NCI-H446 treated with DMSO at 0.1 percent for 48 hours (cell line): ENCODE measurements around the gene EXOC6.

ENCODE experiments used
- DNase-seq: peaks from one replicate; lab custom pipeline; 2025; lab: John Stamatoyannopoulos, UW

The EXOC6 gene

DNA sequence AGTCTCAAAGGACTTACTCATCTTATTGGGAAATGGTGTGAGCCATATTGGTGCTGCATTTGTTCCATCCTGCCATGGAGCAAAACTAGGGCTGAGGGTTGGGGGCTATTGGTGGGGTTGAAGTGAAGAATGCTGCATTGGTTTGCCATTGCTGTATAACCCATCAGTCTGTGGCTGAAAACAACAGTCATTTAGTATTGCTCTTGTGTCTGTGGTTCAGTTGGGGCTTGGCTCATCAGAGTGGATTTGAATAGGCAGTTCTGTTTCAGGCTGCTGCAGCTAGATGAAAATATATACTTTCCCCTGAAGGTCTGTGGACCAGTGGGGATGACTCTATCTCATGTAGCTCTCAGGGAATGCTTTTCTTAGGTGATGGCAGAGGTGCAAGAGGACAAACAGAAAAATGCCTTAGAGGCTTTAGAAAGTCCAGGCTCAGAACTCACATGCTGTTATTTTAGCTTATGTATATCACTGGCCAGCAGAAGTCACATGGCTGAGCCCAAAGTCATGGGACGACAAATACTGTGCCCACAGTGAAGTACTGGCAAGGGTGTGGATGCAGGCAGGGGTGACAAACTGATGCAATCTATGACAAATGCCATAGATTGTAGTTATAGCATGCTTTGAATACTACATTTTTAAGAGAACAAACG lies 15.2 kb upstream of the EXOC6 start:
- DNase-seq, result no peak

DNA sequence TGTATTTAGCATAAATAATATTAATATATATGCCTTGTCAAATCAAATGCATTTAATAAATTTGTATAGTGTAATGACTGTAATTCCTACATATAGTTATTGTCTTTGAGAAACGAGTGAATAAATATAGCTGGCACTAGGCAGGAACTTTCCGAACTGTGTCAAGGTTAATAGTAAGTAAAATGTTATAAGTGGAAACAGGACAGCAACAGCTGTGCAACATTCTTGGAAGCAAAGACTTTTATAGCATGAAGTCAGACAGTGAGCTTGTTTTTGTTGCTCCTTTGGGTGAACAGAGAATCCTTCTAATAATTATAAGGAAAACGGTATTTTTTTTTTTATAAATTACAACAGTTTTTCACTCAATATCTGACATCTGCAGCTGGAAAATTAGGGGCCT lies 14.0 kb upstream of the EXOC6 start:
- no peak for DNase-seq

DNA sequence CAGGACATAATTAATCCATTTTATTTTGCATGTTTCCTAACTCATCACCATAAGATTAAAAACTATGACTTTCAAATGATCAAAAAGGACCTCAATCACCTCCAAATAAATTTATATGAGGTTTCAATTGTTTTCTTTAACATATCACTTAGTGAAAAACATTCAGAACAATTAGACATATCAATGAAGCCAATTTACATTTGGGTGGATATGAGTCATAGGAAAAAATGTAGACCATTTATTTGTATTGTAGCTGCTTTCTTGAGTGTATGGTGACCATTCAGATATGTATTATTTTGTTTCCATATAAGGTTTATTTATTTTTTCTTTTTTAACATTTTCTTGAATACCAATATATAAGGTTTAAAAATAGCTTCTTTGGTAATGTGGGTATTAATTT lies 13.3 kb upstream of the EXOC6 start:
- DNase-seq, result no peak

DNA sequence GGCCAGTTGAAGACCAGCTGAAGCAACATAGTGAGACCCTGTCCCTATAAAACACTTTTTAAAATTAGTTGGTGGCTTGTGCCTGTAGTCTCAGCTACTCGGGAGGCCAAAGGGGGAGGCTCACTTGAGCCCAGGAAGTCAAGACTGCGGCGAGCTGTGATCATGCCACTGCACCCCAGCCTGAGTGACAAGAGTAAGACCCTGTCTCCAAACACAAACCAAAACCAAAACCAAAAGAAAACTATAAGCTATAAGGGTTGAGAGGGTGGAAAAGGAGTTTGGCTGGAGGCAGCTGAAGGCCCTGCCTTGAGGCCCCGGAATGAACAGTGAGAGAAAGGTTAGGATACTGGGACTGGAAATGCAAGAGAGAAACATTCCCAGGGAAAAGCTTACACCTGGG lies 10.9 kb upstream of the EXOC6 start:
- DNase-seq, result no peak

DNA sequence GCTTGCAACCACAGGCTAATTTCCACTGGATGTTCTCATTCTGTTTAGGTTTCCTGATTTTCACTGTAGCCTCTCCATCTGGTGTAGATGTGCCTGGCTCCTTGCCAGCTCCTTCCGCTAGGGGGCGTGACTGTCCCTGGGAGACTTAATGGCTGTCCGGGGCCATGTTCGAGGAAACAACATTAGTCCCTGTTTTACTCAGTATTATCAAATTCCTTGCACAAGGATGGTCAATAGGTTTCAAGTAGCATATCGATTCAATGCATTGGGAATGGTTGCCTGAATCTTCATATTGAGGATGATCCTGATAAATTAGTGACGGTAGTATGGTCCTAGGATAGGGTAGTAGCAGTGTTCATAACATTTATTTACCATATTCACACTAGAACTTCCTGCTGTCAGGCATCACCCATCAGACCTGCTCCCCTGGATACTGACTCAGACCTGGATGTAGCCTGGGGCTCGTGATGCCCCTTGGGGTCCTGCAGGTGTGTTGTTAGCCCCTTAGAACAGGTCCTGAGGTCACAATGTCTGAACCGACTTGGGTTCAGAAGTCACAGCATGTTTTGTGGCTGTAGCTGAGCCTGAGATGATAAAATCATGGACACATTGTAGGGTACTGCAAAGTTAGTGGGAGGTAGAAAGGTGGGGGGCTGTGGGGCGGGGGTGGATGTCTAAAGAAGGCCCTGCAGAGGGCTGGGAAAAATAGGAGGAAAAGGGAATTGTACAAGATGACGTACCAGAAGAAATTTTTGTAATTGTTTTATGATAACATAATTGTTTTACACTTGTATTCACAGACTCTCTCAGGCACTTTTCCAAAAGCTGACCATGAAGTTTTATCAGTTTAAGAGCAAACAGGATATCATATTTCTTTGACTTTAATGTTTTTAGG lies 8.9 kb upstream of the EXOC6 start:
- DNase-seq, result no peak

DNA sequence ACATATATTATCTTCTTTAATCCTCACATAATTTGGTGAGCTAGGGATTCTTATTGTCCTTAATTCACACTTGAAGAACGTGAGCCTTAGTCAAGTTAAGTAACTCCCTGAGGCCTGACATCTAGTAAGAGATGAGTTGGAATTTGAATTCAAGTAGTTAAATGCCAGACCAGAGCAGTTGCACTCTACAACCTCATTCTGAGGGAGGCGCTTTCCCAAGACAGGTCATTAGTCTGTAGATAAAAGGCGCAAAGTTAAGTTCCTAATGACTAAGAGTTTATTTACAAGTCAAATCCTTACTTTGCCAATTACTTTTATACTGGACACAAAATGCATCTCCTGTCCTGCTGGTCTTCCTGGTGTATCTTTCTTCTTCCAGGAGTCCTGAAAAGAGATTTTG lies 3.6 kb upstream of the EXOC6 start:
- no peak for DNase-seq

DNA sequence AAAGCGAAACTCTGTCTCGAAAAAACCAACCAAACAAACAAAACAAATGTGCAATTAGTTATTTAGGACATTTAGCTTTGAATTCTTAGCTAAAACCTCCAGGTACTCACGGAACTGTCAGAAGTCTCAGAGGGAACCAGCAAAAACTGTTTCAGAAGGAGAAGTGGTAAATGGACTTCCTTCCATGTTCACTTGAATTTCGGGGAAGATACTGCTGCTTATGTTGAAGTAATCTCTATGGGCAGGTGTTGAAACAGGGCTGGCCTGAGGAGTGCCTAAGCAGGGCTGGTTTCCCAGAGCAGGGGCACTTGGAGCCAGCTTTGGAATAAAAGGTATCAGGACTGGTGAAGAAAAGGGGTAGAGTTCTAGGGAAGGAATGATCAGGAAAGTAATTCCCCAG lies 2.4 kb upstream of the EXOC6 start:
- no peak for DNase-seq

DNA sequence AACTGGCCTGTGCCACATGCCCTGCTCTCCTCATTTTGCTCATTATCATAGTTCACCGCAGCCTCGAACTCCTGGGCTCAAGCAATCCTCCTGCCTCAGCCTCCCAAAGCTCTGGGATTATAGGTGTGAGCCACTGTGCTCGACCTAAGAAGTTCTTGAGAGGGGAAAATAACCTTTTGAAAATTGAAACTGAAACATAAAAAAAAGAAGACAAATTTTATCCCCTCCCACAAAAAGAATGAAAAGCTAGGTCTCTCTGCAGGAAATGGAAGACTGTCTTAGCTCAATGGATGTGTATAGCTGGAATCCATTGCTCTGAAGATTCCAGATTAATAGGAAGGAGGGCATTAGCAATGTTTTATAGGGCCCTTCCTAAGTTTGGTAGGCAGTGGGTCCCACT lies 2.0 kb upstream of the EXOC6 start:
- no peak for DNase-seq

DNA sequence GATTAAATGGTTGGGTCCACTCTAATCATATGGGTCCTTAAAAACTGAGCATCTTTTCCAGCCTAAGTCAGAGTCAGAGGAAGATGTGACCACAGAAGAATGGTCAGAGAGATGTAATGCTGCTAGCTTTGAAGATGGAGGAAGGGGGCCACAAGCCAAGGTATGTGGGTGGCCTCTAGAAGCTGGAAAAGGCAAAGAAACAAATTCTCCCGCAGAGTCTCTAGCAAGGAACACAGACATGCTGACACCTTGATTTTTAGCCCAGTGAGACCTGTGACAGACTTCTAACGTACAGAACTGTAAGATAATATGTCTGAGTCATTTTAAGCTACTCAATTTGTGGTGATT lies 1.5 kb upstream of the EXOC6 start:
- DNase-seq, result no peak

DNA sequence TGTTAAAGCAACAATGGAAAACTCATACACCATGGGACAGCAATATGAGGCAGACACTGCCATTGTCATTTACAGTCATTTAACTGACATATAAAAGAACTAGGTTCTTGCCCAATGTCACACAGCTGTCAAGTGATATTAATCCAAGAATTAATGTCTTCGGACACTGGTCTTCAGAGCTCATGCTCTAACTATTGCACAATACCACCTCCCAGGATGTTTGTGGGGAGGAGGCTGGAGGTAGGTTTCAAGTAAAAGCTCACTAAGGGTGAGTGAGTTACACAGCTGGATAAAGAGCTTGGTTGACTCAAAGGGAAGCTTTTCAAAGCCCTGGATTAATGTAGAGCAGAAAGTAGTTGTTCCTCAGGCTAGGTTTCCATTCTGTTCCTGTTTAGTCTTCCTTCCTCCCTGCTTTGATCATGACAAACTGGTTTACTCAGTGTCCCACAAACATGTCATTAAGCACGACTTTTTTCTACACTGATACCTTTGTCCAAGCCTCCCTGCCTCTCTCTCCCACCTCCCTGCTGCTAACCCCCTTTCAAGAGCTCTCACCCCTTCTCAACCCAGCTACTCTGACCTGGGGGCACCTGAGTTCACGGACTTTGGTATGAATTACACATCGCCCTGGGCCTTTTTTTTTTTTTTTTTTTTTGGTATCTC lies 987 bp upstream of the EXOC6 start:
- DNase-seq, result no peak

DNA sequence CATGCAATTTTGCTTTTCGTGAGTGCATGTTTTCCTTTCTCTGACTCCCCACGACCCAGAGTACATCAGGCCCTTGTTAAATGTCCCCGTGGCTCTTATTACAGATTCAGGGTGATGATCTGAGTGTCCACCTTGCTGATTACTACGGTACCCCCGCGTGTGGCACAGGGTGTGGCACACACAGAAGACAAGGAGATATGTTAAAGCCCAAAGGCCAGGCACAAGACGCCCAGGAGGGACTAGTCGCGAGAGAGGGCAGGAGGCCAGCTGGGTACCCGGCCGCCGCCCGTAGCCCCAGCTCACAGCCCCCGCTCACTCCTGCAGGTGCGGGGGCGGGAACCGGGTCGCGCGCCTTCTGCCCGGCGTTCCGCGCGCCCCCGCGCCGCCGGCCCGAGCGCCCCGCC lies 281 bp upstream of the EXOC6 start:
- no peak for DNase-seq

DNA sequence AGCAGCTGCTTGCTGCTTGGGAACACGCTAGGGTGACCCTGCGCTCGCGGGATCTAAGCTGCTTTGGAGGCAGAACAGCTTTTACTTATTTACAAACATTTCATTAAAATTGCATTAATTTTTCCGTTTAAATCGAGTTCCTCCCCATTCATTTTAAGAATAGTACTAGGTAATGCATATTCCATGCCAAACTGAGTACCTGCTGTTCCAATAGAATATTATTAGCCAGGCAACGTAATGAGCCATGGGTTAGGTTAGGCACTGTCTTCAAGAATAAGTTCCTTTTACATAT lies 860 bp downstream of the EXOC6 start:
- DNase-seq, result no peak

DNA sequence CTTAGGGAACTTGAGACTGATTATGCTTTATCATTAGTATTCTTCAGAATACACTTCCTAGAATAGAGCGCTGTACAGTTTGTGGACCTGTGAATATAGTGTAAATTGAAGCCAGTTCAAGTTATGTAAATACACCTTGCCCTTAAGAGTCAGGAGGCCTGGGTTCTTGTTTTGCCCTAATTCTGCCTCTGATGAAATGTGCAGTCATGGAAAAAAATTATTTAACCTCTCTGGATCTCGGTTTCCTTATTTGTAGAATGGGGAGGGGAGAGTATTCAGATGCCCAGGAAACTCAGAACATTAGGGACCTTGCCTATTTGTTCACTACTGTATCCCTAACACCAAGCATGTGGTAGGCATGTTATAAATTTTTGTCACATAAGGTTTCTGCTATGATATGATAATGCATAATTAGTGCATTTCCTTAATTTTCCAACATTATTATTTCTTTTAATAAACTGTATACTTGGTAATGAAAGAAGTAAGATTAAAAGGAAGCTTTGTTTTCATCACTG lies 1.3 kb downstream of the EXOC6 start:
- DNase-seq, result no peak

DNA sequence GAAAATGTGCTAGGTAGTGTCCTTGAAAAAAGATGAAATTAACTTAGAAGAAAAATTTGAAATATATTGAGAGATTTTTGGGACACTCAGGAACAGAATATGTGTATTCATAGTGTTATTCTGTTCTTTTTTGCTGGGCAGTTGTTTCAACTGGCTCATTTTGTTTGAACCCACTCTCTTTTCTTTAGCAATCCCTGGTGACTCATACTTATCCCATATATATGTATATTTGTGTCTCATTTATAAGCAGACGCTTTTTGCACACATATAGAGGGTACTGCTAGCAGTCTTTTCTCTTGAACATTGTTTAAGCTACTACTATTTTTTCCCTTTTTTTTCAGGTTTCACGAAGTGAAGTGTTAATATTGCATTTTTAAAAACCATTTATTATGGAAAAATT lies 1.9 kb downstream of the EXOC6 start:
- no peak for DNase-seq

DNA sequence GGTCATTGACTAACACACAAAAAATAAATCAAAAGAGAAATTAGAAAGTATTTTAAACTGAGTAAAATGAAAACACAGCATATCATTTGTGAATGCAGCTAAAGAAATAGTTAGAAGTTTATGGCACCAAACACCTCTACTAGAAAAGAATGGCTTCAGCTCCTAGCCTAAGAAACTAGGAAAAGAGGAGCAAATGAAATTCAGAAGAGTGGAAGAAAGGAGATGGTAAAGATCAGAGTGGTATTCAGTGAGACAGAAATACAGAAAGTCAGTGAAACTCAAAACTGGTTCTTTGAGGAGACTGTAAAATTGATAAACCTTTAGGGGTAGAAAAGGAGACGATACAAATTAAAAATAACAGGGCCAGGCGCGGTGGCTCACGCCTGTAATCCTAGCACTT lies 2.7 kb downstream of the EXOC6 start:
- DNase-seq, result no peak

DNA sequence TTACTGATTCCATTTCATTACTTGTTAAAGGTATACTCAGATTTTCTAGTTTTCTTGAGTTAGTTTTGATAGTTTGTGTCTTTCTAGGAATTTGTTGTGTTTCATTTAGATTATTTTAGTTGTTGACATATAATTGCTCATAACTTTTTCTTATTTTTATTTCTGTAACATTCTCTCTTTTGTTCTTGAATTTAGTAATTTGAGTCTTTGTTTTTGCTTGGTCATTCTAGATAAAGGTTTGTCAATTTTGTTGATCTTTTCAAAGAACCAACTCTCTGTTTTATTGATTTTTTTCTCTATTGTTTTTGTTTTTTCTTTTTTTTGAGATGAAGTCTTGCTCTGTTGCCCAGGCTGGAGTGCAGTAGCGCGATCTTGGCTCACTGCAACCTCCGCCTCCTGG lies 7.2 kb downstream of the EXOC6 start:
- DNase-seq, result no peak

DNA sequence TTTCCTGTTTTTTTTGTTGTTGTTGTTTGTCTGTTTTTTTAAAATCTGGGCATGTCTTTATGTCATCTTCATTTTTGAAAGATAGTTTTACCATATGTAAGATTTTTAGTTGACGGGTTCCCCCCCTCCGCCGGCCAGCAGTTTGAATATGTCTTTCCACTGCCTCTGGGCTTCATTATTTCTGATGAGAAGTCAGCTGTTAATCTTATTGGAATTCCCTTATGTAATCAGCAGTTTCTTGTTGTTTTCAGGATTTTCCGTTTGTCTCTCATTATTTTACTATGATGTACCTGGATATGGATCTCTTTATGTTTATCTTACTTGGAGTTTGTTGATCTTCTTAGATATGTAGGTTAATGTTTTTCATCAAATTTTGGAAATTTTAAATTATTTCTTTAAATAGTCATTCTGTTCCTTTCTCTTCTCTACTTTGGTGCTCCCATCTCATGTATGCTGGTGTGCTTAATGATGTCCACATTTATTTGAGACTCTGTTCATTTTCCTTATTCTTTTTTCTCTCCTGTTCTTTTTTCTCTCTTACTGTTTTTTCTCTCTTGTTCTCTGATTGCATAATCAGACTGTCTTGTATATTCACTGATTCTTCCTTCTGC lies 9.7 kb downstream of the EXOC6 start:
- DNase-seq, result no peak

DNA sequence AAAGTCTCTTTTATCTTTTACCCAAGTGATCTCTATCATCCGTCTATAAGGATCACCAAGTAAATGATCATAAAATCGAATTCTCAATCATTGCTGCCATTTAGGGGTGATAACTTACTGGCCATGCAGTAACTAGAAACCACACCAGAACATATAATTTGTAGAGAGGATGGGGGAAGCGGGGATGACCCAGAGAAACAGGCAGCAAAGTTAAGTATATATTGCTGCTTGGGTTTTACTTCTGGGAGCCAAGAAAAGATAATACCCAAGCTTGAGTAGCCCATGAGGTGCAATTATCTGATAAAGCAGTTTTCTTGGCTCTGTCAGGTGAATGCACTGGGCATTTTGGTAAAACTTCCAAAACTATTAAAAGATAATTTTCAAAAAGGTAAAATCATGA lies 18.9 kb downstream of the EXOC6 start:
- DNase-seq, result no peak

DNA sequence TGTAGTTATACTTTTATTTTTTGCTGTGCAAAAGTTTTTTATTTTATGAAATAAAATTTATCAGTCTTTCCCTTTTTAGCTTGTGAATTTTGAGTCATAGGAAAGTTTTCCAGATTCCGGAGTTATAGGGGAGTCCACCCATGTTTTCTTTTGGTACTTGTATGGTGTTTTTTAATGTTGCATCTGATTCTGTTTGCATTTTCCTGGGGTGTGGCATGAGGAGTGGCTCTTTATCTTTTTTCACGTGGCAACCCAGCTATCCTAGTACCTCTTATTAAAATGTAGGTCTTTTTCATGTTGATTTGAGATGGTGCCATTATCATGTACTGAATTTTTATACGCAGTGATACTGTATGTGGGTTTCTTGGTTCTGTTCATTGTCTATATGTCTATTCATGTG lies 19.7 kb downstream of the EXOC6 start:
- no peak for DNase-seq

DNA sequence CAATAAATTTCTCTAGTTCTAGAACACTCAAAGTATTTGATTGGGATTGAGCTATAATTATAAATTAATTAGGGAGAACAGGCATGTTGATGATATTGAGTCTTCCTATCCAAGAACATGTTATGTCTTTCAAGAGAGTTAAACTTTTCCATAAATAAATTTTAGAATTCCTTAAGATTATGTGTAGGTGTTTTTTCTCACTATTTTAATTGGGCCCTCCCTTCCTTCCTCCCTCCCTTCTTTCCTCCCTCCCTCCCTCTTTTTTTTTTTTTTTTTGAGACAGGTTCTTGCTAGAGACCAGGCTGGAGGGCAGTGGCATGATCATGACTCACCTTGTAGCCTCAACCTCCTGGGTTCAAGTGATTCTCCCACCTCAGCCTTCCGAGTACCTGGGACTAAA lies 20.2 kb downstream of the EXOC6 start:
- DNase-seq, result no peak

DNA sequence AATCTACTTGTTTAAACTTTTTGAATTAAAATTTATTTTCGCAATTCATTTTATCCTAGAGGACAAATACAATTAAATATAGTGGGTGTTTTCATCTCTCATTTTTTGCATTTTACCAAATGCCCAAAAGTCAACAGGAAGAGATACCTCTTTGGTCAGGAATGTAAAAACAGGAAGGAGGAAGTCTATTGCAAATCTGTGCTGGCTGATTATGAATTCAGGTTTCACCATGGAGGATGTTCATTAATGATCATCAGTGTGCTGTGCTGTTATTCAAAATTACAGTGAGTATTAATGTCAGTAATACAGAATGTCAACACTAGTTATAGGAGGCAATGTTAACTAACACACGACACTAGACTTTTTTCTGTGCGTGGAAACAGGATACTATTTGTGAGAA lies 24.7 kb downstream of the EXOC6 start:
- DNase-seq, result no peak

DNA sequence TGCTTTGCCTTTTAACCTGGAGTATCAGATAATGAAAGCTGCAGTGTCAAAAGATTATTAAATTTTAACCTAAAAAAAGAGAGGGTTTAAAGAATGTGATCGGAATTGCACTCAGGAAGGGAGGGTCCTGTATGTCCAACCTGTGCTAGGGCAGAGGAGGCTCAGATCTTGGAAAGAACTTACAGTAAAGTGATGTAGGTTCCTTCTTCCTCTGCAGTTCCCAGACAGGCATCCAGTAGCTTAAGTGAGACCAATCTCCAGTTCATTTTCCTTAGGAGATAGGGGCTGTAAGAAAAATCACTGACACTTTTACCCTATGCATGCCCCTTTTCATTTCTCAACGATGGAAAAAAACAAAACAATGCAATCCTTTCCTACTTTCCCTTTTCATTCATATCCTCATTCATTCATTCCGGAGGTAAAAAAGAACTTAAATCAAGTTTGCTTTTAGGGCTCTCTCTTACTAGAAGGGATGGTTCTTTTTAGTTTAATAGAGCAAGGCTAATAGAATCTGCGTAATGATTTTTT lies 28.3 kb downstream of the EXOC6 start:
- DNase-seq, result no peak
